OCI-LY1 (cell line): ENCODE measurements around the gene HAND1.

Source experiments
- H2AFZ ChIP-seq: fragments of 200-600 bp; sonication (generic), shearing (Covaris generic); 2 replicates; pipeline ENCODE4 v1.6.0; 2014; ENCODE audit warnings: antibody characterized with exemption, mild to moderate bottlenecking, low read length
- H3F3A ChIP-seq: fragments of 200-600 bp; sonication (generic), shearing (Covaris generic); 2 replicates; pipeline ENCODE4 v1.6.0; 2014; ENCODE audit warnings: mild to moderate bottlenecking, antibody characterized with exemption, low read length, moderate library complexity; ENCODE audit not compliant: insufficient read depth
- H3K27ac ChIP-seq: fragments of 200-600 bp; sonication (generic); 2 replicates; pipeline ENCODE4 v1.5.1; 2014; ENCODE audit warnings: low read length, mixed run types, mild to moderate bottlenecking, low read depth; ENCODE audit not compliant: poor library complexity, severe bottlenecking
- H3K27me3 ChIP-seq: fragments of 200-600 bp; sonication (generic); 2 replicates; pipeline ENCODE4 v1.6.0; 2014; ENCODE audit warnings: antibody characterized with exemption, mild to moderate bottlenecking, low read length, moderate library complexity; ENCODE audit not compliant: insufficient read depth
- H3K36me3 ChIP-seq: fragments of 200-600 bp; sonication (generic); 2 replicates; pipeline ENCODE4 v1.6.1; 2014; ENCODE audit warnings: mild to moderate bottlenecking, antibody characterized with exemption, low read length, moderate library complexity, mixed read lengths; ENCODE audit not compliant: insufficient read depth
- H3K4me1 ChIP-seq: fragments of 200-600 bp; sonication (generic); 2 replicates; pipeline ENCODE4 v1.5.1; 2014; ENCODE audit warnings: mild to moderate bottlenecking, low read length, moderate library complexity; ENCODE audit not compliant: insufficient read depth, severe bottlenecking
- H3K4me2 ChIP-seq: fragments of 200-600 bp; sonication (generic), shearing (Covaris generic); 2 replicates; pipeline ENCODE4 v1.6.1; 2014; ENCODE audit warnings: low read length
- H3K4me3 ChIP-seq: fragments of 200-600 bp; sonication (generic); 2 replicates; pipeline ENCODE4 v1.5.1; 2014; ENCODE audit warnings: low read length, low read depth, mild to moderate bottlenecking, mixed read lengths; ENCODE audit not compliant: poor library complexity, severe bottlenecking
- H3K79me2 ChIP-seq: fragments of 200-600 bp; shearing (Covaris generic); 2 replicates; pipeline ENCODE4 v1.6.1; 2016; ENCODE audit warnings: mixed run types, low read length, mixed read lengths; ENCODE audit not compliant: insufficient read depth
- H3K9ac ChIP-seq: fragments of 200-600 bp; sonication (generic), shearing (Covaris generic); 2 replicates; pipeline ENCODE4 v1.6.1; 2014; ENCODE audit warnings: mild to moderate bottlenecking, low read length, mixed read lengths
- H3K9me2 ChIP-seq: fragments of 200-600 bp; sonication (generic), shearing (Covaris generic); 2 replicates; pipeline ENCODE4 v1.6.1; 2014; ENCODE audit warnings: low read depth, mild to moderate bottlenecking, low read length, mixed read lengths
- H3K9me3 ChIP-seq: fragments of 200-600 bp; shearing (Covaris generic); 2 replicates; pipeline ENCODE4 v1.6.1; 2014; ENCODE audit warnings: low read length, mixed read lengths
- H4K20me1 ChIP-seq: fragments of 200-600 bp; sonication (generic), shearing (Covaris generic); 2 replicates; pipeline ENCODE4 v1.6.0; 2016; ENCODE audit warnings: mild to moderate bottlenecking, low read length; ENCODE audit not compliant: insufficient read depth
- EZH2 ChIP-seq: fragments of 200-600 bp; sonication (generic), shearing (Covaris generic); IDR thresholded peaks from 2 replicates; pipeline ENCODE4 v1.8.0; 2017; ENCODE audit warnings: borderline replicate concordance, mixed run types, mild to moderate bottlenecking, antibody characterized with exemption, low read length, moderate library complexity, mixed read lengths
- TF ChIP-seq, protein P1 (sequence below): fragments of 200-600 bp; sonication (generic), shearing (Covaris generic); IDR thresholded peaks from 2 replicates; pipeline ENCODE4 v1.5.1; 2017; ENCODE audit warnings: mild to moderate bottlenecking, antibody characterized with exemption, low read length, moderate library complexity, mixed read lengths

The HAND1 gene

DNA sequence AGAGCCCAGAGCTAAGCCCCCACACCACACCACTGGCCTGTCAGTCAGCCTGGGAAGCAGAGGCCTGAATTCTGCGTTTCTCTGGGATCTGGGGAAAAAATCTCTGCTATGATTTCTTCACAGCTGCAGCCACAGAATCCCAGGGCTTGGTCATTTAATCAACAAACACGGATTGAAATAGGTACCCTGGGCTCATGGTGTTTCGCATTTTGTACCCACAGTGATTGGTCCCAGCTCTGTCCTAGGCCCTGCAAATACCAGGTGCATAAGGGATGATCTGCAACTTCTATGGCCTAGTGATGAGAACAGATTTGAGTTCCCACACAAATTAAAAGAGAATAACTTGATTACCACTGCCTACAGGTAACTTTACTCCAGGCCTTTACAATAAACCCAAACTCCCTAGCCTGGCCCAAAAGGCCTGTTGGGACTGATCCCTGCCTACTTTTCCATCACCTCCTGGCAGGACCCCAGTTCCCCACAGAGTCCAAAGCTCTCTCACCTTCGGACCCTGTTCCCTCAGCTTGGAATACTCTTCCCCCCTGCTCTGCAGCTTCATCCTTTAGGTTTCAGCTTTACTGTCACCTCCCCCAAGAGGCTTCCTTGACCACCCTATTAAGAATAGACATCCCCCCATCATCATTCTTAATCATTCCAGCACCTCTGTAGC is 46.9 kb downstream of the HAND1 start:
- Histone ChIP-seq H3K9ac (no peak overlapping the region), H4K20me1 (no peaks in the 10 kb centered on the region), H3F3A (no peaks in the 10 kb centered on the region), H3K4me3 (no peak overlapping the region), H3K27ac (no peak overlapping the region), H3K27me3 (no peaks in the 10 kb centered on the region), H3K79me2 (no peaks in the 10 kb centered on the region), H2AFZ (no peak overlapping the region), H3K9me2 (no peaks in the 10 kb centered on the region), H3K4me2 (no peak overlapping the region), H3K9me3 (no peaks in the 10 kb centered on the region), H3K4me1 (no peaks in the 10 kb centered on the region), H3K36me3 (peaks cover 18% of the 10 kb centered on the region)
- TF ChIP-seq, protein P1, sequence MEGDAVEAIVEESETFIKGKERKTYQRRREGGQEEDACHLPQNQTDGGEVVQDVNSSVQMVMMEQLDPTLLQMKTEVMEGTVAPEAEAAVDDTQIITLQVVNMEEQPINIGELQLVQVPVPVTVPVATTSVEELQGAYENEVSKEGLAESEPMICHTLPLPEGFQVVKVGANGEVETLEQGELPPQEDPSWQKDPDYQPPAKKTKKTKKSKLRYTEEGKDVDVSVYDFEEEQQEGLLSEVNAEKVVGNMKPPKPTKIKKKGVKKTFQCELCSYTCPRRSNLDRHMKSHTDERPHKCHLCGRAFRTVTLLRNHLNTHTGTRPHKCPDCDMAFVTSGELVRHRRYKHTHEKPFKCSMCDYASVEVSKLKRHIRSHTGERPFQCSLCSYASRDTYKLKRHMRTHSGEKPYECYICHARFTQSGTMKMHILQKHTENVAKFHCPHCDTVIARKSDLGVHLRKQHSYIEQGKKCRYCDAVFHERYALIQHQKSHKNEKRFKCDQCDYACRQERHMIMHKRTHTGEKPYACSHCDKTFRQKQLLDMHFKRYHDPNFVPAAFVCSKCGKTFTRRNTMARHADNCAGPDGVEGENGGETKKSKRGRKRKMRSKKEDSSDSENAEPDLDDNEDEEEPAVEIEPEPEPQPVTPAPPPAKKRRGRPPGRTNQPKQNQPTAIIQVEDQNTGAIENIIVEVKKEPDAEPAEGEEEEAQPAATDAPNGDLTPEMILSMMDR: no peak
- TF ChIP-seq EZH2: no peak

DNA sequence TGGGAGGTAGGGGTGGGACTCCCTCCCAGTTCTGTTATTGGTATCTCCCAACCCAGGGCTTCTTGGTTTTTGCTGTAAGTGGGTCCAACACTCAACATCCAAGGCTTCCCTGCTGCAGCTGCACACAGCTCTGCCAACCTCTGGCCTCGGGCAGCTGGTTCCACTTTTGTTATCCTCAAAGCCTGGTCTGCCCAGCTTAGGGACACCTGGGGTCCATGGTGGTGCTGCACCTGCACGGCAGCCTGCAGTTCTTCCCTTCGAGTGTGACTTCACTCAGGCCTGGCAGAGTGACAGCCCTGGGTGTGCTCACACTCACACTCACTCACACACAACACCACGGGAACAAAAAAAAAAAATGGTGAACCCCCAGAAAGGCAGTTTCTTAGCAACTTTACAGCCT is 47.6 kb downstream of the HAND1 start:
- H3K9ac ChIP-seq: no peak overlapping the region
- TF ChIP-seq EZH2: no peak
- TF ChIP-seq, protein P1: no peak

DNA sequence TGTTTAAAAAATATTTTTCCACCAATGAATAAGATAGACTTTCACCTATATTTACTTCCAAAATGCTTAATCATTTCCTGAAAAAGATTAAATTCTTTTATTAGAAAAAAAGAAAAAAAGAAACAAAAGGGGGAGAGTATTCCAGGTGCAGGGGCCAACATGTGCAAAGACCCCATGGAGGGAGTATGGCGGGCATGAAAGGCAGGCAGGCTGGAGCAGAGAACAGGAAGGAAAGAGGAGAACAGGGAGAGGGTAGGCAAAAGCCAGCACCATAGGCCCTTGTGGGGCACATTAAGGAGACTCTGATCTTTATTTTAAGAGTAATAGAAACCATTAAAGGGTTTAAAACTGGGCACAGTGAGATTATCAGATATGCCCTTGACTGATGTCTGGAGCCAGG is 48.7 kb downstream of the HAND1 start:
- TF ChIP-seq EZH2: no peak
- TF ChIP-seq, protein P1: no peak
- H3K36me3 ChIP-seq: 0 out of 2 replicates have a peak, but pooled peaks cover 2% of the 10 kb centered on the region
- H3K9ac ChIP-seq: no peak overlapping the region
- H4K20me1 ChIP-seq: no peaks in the 10 kb centered on the region
- no peaks in the 10 kb centered on the region for H3K27me3 ChIP-seq
- no peak overlapping the region for H3K4me3 ChIP-seq
- no peaks in the 10 kb centered on the region for H3K79me2 ChIP-seq
- H3K9me2 ChIP-seq: no peaks in the 10 kb centered on the region
- no peaks in the 10 kb centered on the region for H3K4me1 ChIP-seq
- H3K9me3 ChIP-seq: no peaks in the 10 kb centered on the region
- H3K27ac ChIP-seq: no peak overlapping the region
- H3F3A ChIP-seq: no peaks in the 10 kb centered on the region
- no peak overlapping the region for H2AFZ ChIP-seq
- no peak overlapping the region for H3K4me2 ChIP-seq

More for the DNA sequence above, 47.6 kb downstream of the HAND1 start:
- no peak overlapping the region for H3K4me3 ChIP-seq
- no peak overlapping the region for H2AFZ ChIP-seq
- no peaks in the 10 kb centered on the region for H3K9me2 ChIP-seq
- H3F3A ChIP-seq: no peaks in the 10 kb centered on the region
- no peaks in the 10 kb centered on the region for H3K27me3 ChIP-seq
- H3K79me2 ChIP-seq: no peaks in the 10 kb centered on the region
- no peaks in the 10 kb centered on the region for H4K20me1 ChIP-seq
- no peak overlapping the region for H3K27ac ChIP-seq
- H3K4me1 ChIP-seq: no peaks in the 10 kb centered on the region
- H3K36me3 ChIP-seq: peaks cover 12% of the 10 kb centered on the region; the same call in 1 of the 2 replicates
- no peaks in the 10 kb centered on the region for H3K9me3 ChIP-seq
- no peak overlapping the region for H3K4me2 ChIP-seq
